Measurements from ENCODE around the gene CADM1. TPM values are rescaled to one million over a fixed set of nuclear protein-coding genes. Genes with fewer than 3 reads are reported as not detected.

Gene CADM1
- total and polyA plus RNA-seq, 4 experiments from 2014 or later, result 2.8 to 5.6 (median 3.3) TPM

DNA sequence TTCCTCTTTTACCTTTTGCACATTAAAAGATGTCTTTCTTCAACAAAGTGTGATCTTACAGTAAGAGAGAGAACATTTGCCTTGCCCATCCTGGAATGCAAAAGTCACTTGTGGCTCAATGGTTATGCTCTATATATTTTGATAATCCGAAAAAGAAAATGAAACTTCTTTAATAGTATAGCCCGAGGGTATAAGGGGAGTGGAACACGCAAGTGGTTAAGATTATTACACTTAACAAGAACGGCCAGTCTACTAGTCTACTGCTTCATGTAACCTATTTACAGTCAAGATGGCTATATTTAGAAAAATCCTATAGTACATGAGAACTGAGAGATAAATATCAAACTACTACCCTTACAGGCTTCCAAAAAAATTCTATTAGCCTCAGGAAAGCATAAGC, 86.1 kb downstream of the CADM1 start:
- Mint-ChIP-seq H3K9me3 (peaks cover 0 to 2% (median 0%) of the 10 kb centered on the region in 8 donors), H3K4me3 (no peak overlapping the region)
- POLR2A ChIA-PET (ENCODE audit: partially characterized antibody), result no interaction called here

DNA sequence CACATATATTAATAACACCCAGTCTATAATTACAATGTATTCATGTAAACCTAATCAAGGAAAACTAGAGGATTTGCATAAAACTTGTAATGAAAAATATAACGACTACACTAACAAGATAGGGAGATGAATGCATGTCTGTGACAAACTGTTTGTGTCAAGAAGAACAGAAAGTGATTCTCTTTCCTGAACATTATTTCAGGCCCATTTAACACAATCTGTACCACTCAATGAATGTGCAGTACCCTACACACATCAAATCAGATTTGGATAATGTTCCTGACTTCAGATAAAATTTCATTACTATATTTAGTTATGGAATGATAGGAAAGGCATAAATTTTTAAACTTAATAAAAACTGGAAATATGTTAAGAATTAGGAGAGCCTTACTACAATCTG, 93.1 kb downstream of the CADM1 start:
- H3K4me3 Mint-ChIP-seq, result no peak overlapping the region
- Histone ChIP-seq H3K4me1 (ENCODE audit: insufficient read depth, low read length) (no peaks in the 10 kb centered on the region), H3K27me3 (ENCODE audit: insufficient read depth, low read length) (no peaks in the 10 kb centered on the region), H3K9me3 (ENCODE audit: control insufficient read depth in 1 of 2, low read length in 2 of 2) (no peaks in the 10 kb centered on the region), H3K27ac (ENCODE audit: low read depth, low read length) (no peak overlapping the region), H3K36me3 (ENCODE audit: insufficient read depth, low read length) (no peaks in the 10 kb centered on the region), H3K4me3 (ENCODE audit: low read length in 2 of 2) (no peak overlapping the region)
- ChIA-PET CTCF (ENCODE audit: partially characterized antibody) (no interaction called here), POLR2A (ENCODE audit: partially characterized antibody) (no interaction called here)
- DNase-seq, result no peak
- intact Hi-C loops (cut with micrococcal nuclease), result no loop called here
- no peaks in the 10 kb centered on the region for H3K4me1 Mint-ChIP-seq
- peaks cover 0 to 2% (median 0%) of the 10 kb centered on the region in 8 donors for H3K9me3 Mint-ChIP-seq
- peaks cover 0 to 2% of the 10 kb centered on the region in 2 donors for H3K27me3 Mint-ChIP-seq
- no peaks in the 10 kb centered on the region for H3K36me3 Mint-ChIP-seq
- H3K27ac Mint-ChIP-seq, result no peak overlapping the region

More for the DNA sequence above, 86.1 kb downstream of the CADM1 start:
- Histone ChIP-seq H3K36me3 (ENCODE audit: insufficient read depth, low read length) (no peaks in the 10 kb centered on the region), H3K9me3 (ENCODE audit: control insufficient read depth in 1 of 2, low read length in 2 of 2) (no peaks in the 10 kb centered on the region), H3K27ac (ENCODE audit: low read depth, low read length) (no peak overlapping the region), H3K4me3 (ENCODE audit: low read length in 2 of 2) (no peak overlapping the region), H3K27me3 (ENCODE audit: insufficient read depth, low read length) (no peaks in the 10 kb centered on the region), H3K4me1 (ENCODE audit: insufficient read depth, low read length) (no peaks in the 10 kb centered on the region)
- intact Hi-C loops (cut with micrococcal nuclease), result no loop called here
- no peak overlapping the region for H3K27ac Mint-ChIP-seq
- no peak for DNase-seq
- H3K4me1 Mint-ChIP-seq, result no peaks in the 10 kb centered on the region
- no peaks in the 10 kb centered on the region for H3K36me3 Mint-ChIP-seq
- CTCF ChIA-PET (ENCODE audit: partially characterized antibody), result no interaction called here
- no peaks in the 10 kb centered on the region for H3K27me3 Mint-ChIP-seq

DNA sequence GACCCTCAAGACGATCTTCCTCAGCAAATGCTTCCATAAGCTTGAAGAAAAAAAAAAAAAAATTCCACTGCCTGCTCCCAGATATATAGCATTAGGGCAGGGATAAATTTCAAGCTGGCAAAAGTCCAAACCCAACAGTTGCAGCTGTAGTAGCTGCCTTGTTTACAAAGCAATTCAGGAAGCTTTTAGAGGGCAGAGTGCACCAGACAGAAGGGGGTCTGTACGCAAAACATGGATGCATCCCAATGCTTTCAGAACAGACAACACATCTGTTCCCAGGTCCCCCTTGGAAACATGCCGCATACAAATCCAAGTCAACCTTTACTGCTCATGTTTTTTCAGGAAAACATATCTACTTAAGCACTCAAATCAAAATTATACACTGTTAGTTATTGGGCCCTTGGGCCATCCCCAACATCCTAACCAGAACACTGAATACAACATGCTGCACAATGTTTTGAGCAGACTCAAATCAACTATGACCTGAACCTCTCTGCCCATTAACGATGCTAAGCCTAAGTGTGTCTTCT, 94.5 kb downstream of the CADM1 start:
- Mint-ChIP-seq H3K27me3 (peaks cover 0 to 2% of the 10 kb centered on the region in 2 donors), H3K36me3 (no peaks in the 10 kb centered on the region), H3K4me1 (no peaks in the 10 kb centered on the region), H3K27ac (no peak overlapping the region), H3K9me3 (peaks cover 0 to 2% (median 0%) of the 10 kb centered on the region in 8 donors), H3K4me3 (no peak overlapping the region)
- no peaks in the 10 kb centered on the region for H3K27me3 ChIP-seq (ENCODE audit: insufficient read depth, low read length)
- POLR2A ChIA-PET (ENCODE audit: partially characterized antibody), result no interaction called here
- H3K27ac ChIP-seq (ENCODE audit: low read depth, low read length), result no peak overlapping the region
- no peak overlapping the region for H3K4me3 ChIP-seq (ENCODE audit: low read length in 2 of 2)
- intact Hi-C loops (cut with micrococcal nuclease), result no loop called here
- no peaks in the 10 kb centered on the region for H3K9me3 ChIP-seq (ENCODE audit: control insufficient read depth in 1 of 2, low read length in 2 of 2)
- CTCF ChIA-PET (ENCODE audit: partially characterized antibody), result interaction anchor here (0.8 kb wide), 1 partner anchor 11 kb away, joined by 3 read pairs; no protein-coding TSS in a partner anchor
- H3K4me1 ChIP-seq (ENCODE audit: insufficient read depth, low read length), result no peaks in the 10 kb centered on the region
- no peak for DNase-seq
- no peaks in the 10 kb centered on the region for H3K36me3 ChIP-seq (ENCODE audit: insufficient read depth, low read length)

DNA sequence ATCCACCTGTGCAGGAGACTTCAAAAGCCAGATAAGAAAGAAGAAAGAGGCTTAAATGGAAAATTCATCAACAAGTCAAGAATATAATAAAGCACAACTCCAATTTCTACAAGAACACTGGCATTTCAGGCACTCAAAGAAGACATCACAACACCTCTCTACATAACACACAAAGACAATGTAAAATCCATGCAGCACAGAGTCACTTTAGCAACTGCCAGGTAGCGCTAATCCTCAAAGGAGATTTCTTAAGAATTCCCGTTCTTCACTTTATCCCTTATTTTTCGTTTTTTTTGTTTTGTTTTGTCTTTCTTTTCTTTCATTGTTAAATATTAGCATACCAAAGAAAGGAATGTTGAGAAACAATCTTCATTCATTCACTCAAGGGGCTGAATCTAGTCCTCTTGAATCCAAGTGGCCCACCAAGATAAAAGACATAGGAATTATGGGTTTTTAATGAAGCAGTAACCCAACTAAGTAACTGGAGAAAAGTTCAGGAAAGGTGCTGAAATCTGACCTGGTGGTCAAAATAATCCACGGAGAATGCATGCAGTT, 95.0 kb downstream of the CADM1 start:
- no peaks in the 10 kb centered on the region for H3K9me3 ChIP-seq (ENCODE audit: control insufficient read depth in 1 of 2, low read length in 2 of 2)
- intact Hi-C loops (cut with micrococcal nuclease), result no loop called here
- peaks cover 0 to 2% (median 0%) of the 10 kb centered on the region in 8 donors for H3K9me3 Mint-ChIP-seq
- H3K27ac ChIP-seq (ENCODE audit: low read depth, low read length), result no peak overlapping the region
- no peaks in the 10 kb centered on the region for H3K4me1 ChIP-seq (ENCODE audit: insufficient read depth, low read length)
- POLR2A ChIA-PET (ENCODE audit: partially characterized antibody), result no interaction called here
- H3K4me1 Mint-ChIP-seq, result no peaks in the 10 kb centered on the region
- no peak overlapping the region for H3K4me3 ChIP-seq (ENCODE audit: low read length in 2 of 2)
- no peak for DNase-seq
- H3K27ac Mint-ChIP-seq, result no peak overlapping the region
- CTCF ChIA-PET (ENCODE audit: partially characterized antibody), result interaction anchor here (0.8 kb wide), 1 partner anchor 10 kb away, joined by 3 read pairs; no protein-coding TSS in a partner anchor
- no peaks in the 10 kb centered on the region for H3K36me3 Mint-ChIP-seq
- H3K4me3 Mint-ChIP-seq, result no peak overlapping the region
- peaks cover 0 to 2% of the 10 kb centered on the region in 2 donors for H3K27me3 Mint-ChIP-seq
- H3K27me3 ChIP-seq (ENCODE audit: insufficient read depth, low read length), result no peaks in the 10 kb centered on the region
- no peaks in the 10 kb centered on the region for H3K36me3 ChIP-seq (ENCODE audit: insufficient read depth, low read length)

DNA sequence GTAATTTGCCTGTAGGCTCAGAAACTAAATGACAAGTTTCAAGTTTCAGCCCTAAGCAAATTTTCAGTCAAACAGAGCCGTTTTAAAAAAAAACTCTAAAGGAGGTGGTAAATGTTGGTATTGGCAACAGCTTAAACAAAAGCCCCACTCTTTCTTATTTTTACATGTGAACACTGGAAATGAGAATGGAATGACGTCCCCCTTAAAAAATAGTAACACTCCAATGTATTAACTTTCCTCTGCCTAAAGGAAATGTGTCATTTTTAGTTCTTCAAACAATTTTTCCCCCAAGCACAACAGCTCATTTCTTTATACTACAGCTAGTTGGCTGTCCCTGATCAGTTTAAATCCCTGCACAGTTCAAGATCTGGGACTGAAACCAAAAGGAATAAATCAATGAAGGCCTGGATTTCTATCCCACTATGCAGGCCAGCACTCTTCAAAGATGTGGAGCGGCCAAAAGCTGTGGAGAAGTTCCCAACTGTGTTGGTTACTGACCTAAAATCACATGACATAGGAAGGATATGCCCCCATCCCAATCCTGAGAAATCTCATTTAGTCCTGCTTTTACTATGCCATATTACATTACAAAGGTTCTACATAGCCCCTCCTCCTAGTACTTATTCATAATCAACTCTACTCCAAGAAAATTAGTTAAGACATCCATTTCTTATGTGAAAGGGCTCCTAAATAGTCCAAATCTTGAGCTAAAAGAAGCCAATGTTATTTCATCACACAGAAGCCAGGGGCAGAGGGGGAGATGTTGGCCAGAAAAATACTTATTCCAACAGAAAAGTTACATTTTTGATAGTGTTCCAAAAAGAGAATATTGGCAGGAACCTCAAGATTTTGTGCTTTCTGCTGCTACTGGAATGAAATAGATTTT, 95.9 kb downstream of the CADM1 start:
- H3K36me3 ChIP-seq (ENCODE audit: insufficient read depth, low read length), result no peaks in the 10 kb centered on the region
- no peak overlapping the region for H3K4me3 Mint-ChIP-seq
- no peaks in the 10 kb centered on the region for H3K4me1 ChIP-seq (ENCODE audit: insufficient read depth, low read length)
- H3K27me3 Mint-ChIP-seq, result peaks cover 0 to 2% of the 10 kb centered on the region in 2 donors
- no peak overlapping the region for H3K4me3 ChIP-seq (ENCODE audit: low read length in 2 of 2)
- intact Hi-C loops (cut with micrococcal nuclease), result no loop called here
- H3K4me1 Mint-ChIP-seq, result no peaks in the 10 kb centered on the region
- POLR2A ChIA-PET (ENCODE audit: partially characterized antibody), result no interaction called here
- CTCF ChIA-PET (ENCODE audit: partially characterized antibody), result no interaction called here
- no peaks in the 10 kb centered on the region for H3K36me3 Mint-ChIP-seq
- no peaks in the 10 kb centered on the region for H3K9me3 ChIP-seq (ENCODE audit: control insufficient read depth in 1 of 2, low read length in 2 of 2)
- DNase-seq, result no peak
- H3K27ac Mint-ChIP-seq, result no peak overlapping the region
- H3K27ac ChIP-seq (ENCODE audit: low read depth, low read length), result no peak overlapping the region
- H3K9me3 Mint-ChIP-seq, result peaks cover 0 to 1% (median 0%) of the 10 kb centered on the region in 8 donors
- no peaks in the 10 kb centered on the region for H3K27me3 ChIP-seq (ENCODE audit: insufficient read depth, low read length)

DNA sequence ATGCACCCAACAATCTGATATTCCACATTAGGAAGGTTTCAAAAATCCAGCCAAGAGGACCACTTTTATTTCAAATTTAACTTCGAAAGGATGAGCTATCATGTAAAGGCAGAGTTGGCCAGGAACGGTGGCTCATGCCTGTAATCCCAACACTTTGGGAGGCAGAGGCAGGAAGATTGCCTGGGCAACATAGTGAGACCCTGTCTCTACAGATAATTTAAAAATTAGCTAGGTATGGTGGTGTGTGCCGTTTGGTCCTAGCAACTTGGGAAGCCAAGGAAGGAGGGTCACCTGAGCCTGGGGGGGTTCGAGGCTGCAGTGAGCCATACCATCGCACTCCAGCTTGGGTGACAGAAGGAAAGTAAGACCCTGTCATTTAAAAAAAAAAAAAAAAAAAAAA, 96.7 kb downstream of the CADM1 start:
- Histone ChIP-seq H3K9me3 (ENCODE audit: control insufficient read depth in 1 of 2, low read length in 2 of 2) (no peaks in the 10 kb centered on the region), H3K36me3 (ENCODE audit: insufficient read depth, low read length) (no peaks in the 10 kb centered on the region), H3K27me3 (ENCODE audit: insufficient read depth, low read length) (no peaks in the 10 kb centered on the region), H3K4me3 (ENCODE audit: low read length in 2 of 2) (no peak overlapping the region), H3K4me1 (ENCODE audit: insufficient read depth, low read length) (no peaks in the 10 kb centered on the region), H3K27ac (ENCODE audit: low read depth, low read length) (no peak overlapping the region)
- Mint-ChIP-seq H3K4me1 (no peaks in the 10 kb centered on the region), H3K27me3 (peaks cover 0 to 2% of the 10 kb centered on the region in 2 donors), H3K36me3 (no peaks in the 10 kb centered on the region), H3K4me3 (no peak overlapping the region), H3K27ac (no peak overlapping the region), H3K9me3 (peaks cover 0 to 5% (median 0%) of the 10 kb centered on the region in 8 donors)
- ChIA-PET CTCF (ENCODE audit: partially characterized antibody) (no interaction called here), POLR2A (ENCODE audit: partially characterized antibody) (no interaction called here)
- intact Hi-C loops (cut with micrococcal nuclease), result no loop called here
- no peak for DNase-seq

DNA sequence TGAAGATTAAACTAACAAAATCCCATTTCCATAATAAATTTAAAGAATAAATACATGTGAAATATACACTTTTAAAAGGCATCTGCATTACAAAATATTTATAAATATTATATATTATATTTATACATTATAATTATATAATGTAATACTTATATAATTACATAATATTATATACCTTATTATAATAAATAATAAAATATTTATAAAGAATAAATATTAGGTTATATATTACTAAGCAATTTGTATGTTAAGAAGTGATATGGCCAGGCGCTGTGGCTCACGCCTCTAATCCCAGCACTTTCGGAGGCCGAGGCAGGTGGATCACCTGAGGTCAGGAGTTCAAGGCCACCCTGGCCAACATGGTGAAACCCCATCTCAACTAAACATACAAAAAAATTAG, 97.8 kb downstream of the CADM1 start:
- Histone ChIP-seq H3K27me3 (ENCODE audit: insufficient read depth, low read length) (no peaks in the 10 kb centered on the region), H3K4me1 (ENCODE audit: insufficient read depth, low read length) (no peaks in the 10 kb centered on the region), H3K9me3 (ENCODE audit: control insufficient read depth in 1 of 2, low read length in 2 of 2) (no peaks in the 10 kb centered on the region), H3K4me3 (ENCODE audit: low read length in 2 of 2) (no peak overlapping the region), H3K27ac (ENCODE audit: low read depth, low read length) (no peak overlapping the region), H3K36me3 (ENCODE audit: insufficient read depth, low read length) (no peaks in the 10 kb centered on the region)
- Mint-ChIP-seq H3K27ac (no peak overlapping the region), H3K36me3 (no peaks in the 10 kb centered on the region), H3K4me3 (no peak overlapping the region), H3K4me1 (no peaks in the 10 kb centered on the region), H3K27me3 (peaks cover 0 to 2% of the 10 kb centered on the region in 2 donors), H3K9me3 (peaks cover 0 to 5% (median 0%) of the 10 kb centered on the region in 8 donors)
- intact Hi-C loops (cut with micrococcal nuclease), result no loop called here
- ChIA-PET POLR2A (ENCODE audit: partially characterized antibody) (no interaction called here), CTCF (ENCODE audit: partially characterized antibody) (no interaction called here)
- DNase-seq, result no peak

Measured in CD4-positive, alpha-beta memory T cell (primary cell).